HepG2 (cell line): ENCODE data around the gene HPCAL1. TPM values are rescaled to one million over a fixed set of nuclear protein-coding genes. Genes with fewer than 3 reads are reported as not detected.

Experiments
- CBFB ChIP-seq: sonication (generic); formaldehyde crosslinking; IDR thresholded peaks from 2 replicates; pipeline ENCODE4 v1.4.0; 2020; ENCODE audit warnings: missing genetic modification reagents
- FOSL1 ChIP-seq: sonication (generic); formaldehyde crosslinking; IDR thresholded peaks from 2 replicates; pipeline ENCODE4 v1.9.0; 2021; ENCODE audit warnings: missing genetic modification reagents, borderline replicate concordance
- NCOA2 ChIP-seq: sonication (generic); formaldehyde crosslinking; IDR thresholded peaks from 2 replicates; pipeline ENCODE4 v1.8.0; 2022; ENCODE audit warnings: inconsistent platforms
- NCOA5 ChIP-seq: sonication (generic); formaldehyde crosslinking; IDR thresholded peaks from 2 replicates; pipeline ENCODE4 v1.4.0; 2020; ENCODE audit warnings: missing genetic modification reagents
- NFE2 ChIP-seq: sonication (generic); formaldehyde crosslinking; IDR thresholded peaks from 2 replicates; pipeline ENCODE4 v1.4.0; 2020; ENCODE audit warnings: missing genetic modification reagents
- U2AF2 ChIP-seq: fragments of 200-400 bp; formaldehyde crosslinking; IDR thresholded peaks from 2 replicates; pipeline ENCODE4 v1.6.1; 2017; ENCODE audit warnings: low read depth, mild to moderate bottlenecking, low read length
- ZBTB20 ChIP-seq: sonication (generic); formaldehyde crosslinking; IDR thresholded peaks from 2 replicates; pipeline ENCODE4 v1.8.1; 2023; ENCODE audit warnings: missing genetic modification reagents, low read depth, mild to moderate bottlenecking, borderline replicate concordance
- ZBTB26 ChIP-seq: IDR thresholded peaks from 2 replicates; pipeline ENCODE4 v1.6.1; 2016; ENCODE audit warnings: missing compliant biosample characterization, missing genetic modification reagents, borderline replicate concordance
- ZFYVE20 ChIP-seq: sonication (generic); formaldehyde crosslinking; IDR thresholded peaks from 2 replicates; pipeline ENCODE4 v1.8.0; 2023; ENCODE audit warnings: low read depth, mild to moderate bottlenecking, moderate library complexity, missing genetic modification reagents, borderline replicate concordance
- ZHX1 ChIP-seq: sonication (generic); formaldehyde crosslinking; IDR thresholded peaks from 2 replicates; pipeline ENCODE4 v1.8.1; 2022; ENCODE audit warnings: low read depth, mild to moderate bottlenecking, missing genetic modification reagents
- ZNF354B ChIP-seq: sonication (generic); formaldehyde crosslinking; IDR thresholded peaks from 2 replicates; pipeline ENCODE4 v1.8.0; 2022; ENCODE audit warnings: mild to moderate bottlenecking, missing genetic modification reagents
- ZNF605 ChIP-seq: sonication (generic); formaldehyde crosslinking; IDR thresholded peaks from 2 replicates; pipeline ENCODE4 v1.8.0; 2022; ENCODE audit warnings: mild to moderate bottlenecking, missing genetic modification reagents
- ZNF747 ChIP-seq: sonication (generic); formaldehyde crosslinking; IDR thresholded peaks from 2 replicates; pipeline ENCODE4 v1.8.1; 2023; ENCODE audit warnings: missing genetic modification reagents, mild to moderate bottlenecking, borderline replicate concordance
- polyA plus RNA-seq, 8 experiments: library from polyadenylated mRNA; depleted of rRNA in 3 of 8; stranded (reverse) in 7 of 8; unstranded in 1 of 8; fragments of >200 nt; fragmentation: Illumina TruSeq in 4 of 8; extraction: Trizol in 4 of 8; gene quantifications; 2 replicates each; pipeline versions ENCODE4 v1.2.1 to v1.2.3, GENCODE V29; 2011 to 2016; ENCODE audit warnings: low read depth in 4 of 8, missing spikeins in 1 of 8, mixed read lengths in 1 of 8; ENCODE audit not compliant: insufficient read depth in 1 of 8
- total RNA-seq, 5 experiments: library from RNA; depleted of rRNA; stranded (reverse); fragments of >200 nt; fragmentation: Illumina TruSeq; extraction: Trizol; gene quantifications; 2 replicates each; pipeline ENCODE4 v1.2.3, GENCODE V29; 2016; ENCODE audit warnings: low read depth in 1 of 5
- TF ChIP-seq, protein P1 (sequence below): sonication (generic); formaldehyde crosslinking; IDR thresholded peaks from 2 replicates; pipeline ENCODE4 v1.5.0; 2020; ENCODE audit warnings: mild to moderate bottlenecking, missing genetic modification reagents
- TF ChIP-seq, protein P2 (sequence below): sonication (generic); formaldehyde crosslinking; IDR thresholded peaks from 2 replicates; pipeline ENCODE4 v1.4.0; 2020; ENCODE audit warnings: mild to moderate bottlenecking, low read depth, missing genetic modification reagents
- TF ChIP-seq, protein P3 (sequence below): sonication (generic); formaldehyde crosslinking; IDR thresholded peaks from 2 replicates; pipeline ENCODE4 v1.5.1; 2020; ENCODE audit warnings: missing genetic modification reagents, mild to moderate bottlenecking, borderline replicate concordance
- TF ChIP-seq, protein P4 (sequence below): sonication (generic); formaldehyde crosslinking; IDR thresholded peaks from 2 replicates; pipeline ENCODE4 v1.4.0; 2020; ENCODE audit warnings: missing genetic modification reagents

The HPCAL1 gene
- total and polyA plus RNA-seq, 2 of the 13 experiments (the other 11 are each of a cell fraction or from before 2014, with no cell fraction given): 29.5 to 29.9 TPM

DNA sequence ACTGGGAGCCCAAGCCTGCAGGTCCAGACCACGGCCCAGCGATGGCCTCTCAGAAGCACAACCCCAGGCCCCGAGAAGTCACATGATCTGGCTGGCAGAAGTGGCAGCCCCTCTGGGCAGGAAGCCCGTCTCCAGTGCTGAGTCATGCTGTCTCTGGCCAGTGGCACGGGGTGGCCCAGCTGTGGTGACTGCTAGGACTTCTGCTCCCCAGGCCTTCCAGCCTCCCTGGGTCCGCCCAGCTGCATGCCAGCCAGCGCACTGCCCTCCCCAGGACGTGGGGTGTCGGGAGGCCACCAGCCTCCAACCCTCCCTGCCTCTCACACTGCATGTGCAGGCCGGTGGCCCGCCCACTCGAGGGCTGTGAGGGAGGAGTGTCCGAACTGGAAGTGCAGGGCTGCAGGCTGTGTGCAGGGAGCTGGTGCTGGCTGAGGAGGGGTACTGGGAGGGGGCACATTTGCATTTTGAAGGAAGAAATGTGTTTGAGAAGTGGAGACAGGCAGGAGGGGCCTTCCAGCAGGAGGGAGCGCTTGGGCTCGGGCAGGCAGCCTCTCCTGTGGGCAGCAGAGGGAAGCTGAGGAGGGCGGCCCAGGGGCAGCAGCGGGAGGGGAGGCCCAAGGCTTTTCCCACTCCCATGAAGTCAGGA lies 17.0 kb upstream of the HPCAL1 start (continued):
- TF ChIP-seq, protein P1, sequence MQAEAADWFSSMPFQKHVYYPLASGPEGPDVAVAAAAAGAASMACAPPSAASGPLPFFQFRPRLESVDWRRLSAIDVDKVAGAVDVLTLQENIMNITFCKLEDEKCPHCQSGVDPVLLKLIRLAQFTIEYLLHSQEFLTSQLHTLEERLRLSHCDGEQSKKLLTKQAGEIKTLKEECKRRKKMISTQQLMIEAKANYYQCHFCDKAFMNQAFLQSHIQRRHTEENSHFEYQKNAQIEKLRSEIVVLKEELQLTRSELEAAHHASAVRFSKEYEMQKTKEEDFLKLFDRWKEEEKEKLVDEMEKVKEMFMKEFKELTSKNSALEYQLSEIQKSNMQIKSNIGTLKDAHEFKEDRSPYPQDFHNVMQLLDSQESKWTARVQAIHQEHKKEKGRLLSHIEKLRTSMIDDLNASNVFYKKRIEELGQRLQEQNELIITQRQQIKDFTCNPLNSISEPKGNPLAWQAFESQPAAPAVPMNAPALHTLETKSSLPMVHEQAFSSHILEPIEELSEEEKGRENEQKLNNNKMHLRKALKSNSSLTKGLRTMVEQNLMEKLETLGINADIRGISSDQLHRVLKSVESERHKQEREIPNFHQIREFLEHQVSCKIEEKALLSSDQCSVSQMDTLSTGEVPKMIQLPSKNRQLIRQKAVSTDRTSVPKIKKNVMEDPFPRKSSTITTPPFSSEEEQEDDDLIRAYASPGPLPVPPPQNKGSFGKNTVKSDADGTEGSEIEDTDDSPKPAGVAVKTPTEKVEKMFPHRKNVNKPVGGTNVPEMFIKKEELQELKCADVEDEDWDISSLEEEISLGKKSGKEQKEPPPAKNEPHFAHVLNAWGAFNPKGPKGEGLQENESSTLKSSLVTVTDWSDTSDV (CRISPR knock-in tag): 0 out of 2 replicates have a peak, but pooled peaks have one; percentile 24
- TF ChIP-seq, protein P2, sequence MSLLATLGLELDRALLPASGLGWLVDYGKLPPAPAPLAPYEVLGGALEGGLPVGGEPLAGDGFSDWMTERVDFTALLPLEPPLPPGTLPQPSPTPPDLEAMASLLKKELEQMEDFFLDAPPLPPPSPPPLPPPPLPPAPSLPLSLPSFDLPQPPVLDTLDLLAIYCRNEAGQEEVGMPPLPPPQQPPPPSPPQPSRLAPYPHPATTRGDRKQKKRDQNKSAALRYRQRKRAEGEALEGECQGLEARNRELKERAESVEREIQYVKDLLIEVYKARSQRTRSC (CRISPR knock-in tag): 0 out of 2 replicates have a peak, but pooled peaks have one; percentile 37
- peak; percentile 25; the same call in 1 of the 2 replicates for TF ChIP-seq CBFB (CRISPR knock-in tag)
- TF ChIP-seq ZNF605: no peak
- TF ChIP-seq FOSL1: no peak
- TF ChIP-seq ZHX1 (CRISPR knock-in tag): 0 out of 2 replicates have a peak, but pooled peaks have one; percentile 52
- peak; percentile 20; the same call in 1 of the 2 replicates for TF ChIP-seq ZBTB20 (CRISPR knock-in tag)
- TF ChIP-seq NCOA5 (CRISPR knock-in tag): no peak
- TF ChIP-seq ZNF354B (CRISPR knock-in tag): peak; percentile 78; the same call in 1 of the 2 replicates
- 0 out of 2 replicates have a peak, but pooled peaks have one; percentile 24 for TF ChIP-seq U2AF2
- TF ChIP-seq ZBTB26: peak; percentile 83; the same call in 1 of the 2 replicates
- TF ChIP-seq NCOA2 (CRISPR knock-in tag): peak; percentile 39; the same call in 1 of the 2 replicates
- no peak for TF ChIP-seq ZFYVE20 (CRISPR knock-in tag)
- peak; percentile 64; the same call in 1 of the 2 replicates for TF ChIP-seq ZNF747 (CRISPR knock-in tag)
- peak; percentile 94 for TF ChIP-seq NFE2 (CRISPR knock-in tag)
- TF ChIP-seq, protein P3, sequence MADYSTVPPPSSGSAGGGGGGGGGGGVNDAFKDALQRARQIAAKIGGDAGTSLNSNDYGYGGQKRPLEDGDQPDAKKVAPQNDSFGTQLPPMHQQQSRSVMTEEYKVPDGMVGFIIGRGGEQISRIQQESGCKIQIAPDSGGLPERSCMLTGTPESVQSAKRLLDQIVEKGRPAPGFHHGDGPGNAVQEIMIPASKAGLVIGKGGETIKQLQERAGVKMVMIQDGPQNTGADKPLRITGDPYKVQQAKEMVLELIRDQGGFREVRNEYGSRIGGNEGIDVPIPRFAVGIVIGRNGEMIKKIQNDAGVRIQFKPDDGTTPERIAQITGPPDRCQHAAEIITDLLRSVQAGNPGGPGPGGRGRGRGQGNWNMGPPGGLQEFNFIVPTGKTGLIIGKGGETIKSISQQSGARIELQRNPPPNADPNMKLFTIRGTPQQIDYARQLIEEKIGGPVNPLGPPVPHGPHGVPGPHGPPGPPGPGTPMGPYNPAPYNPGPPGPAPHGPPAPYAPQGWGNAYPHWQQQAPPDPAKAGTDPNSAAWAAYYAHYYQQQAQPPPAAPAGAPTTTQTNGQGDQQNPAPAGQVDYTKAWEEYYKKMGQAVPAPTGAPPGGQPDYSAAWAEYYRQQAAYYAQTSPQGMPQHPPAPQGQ (CRISPR knock-in tag): no peak
- TF ChIP-seq, protein P4, sequence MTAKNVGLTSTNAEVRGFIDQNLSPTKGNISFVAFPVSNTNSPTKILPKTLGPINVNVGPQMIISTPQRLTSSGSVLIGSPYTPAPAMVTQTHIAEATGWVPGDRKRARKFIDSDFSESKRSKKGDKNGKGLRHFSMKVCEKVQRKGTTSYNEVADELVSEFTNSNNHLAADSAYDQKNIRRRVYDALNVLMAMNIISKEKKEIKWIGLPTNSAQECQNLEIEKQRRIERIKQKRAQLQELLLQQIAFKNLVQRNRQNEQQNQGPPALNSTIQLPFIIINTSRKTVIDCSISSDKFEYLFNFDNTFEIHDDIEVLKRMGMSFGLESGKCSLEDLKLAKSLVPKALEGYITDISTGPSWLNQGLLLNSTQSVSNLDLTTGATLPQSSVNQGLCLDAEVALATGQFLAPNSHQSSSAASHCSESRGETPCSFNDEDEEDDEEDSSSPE: peak; percentile 76
